Activated CD4-positive, alpha-beta T cell treated with anti-CD3 and anti-CD28 coated beads for 24 hours (primary cell): ENCODE results near the gene PRKAR2B.
"Not testable (repeated sequence)": the region's sequence is repeated elsewhere in the genome, so short reads cannot be mapped to it uniquely, and the experiment has no call there.

Experiments
- DNase-seq, 2 donors: peaks; one replicate each; pipeline ENCODE4 v3.0.0-alpha.2; 2020; ENCODE audit warnings: low read depth in 2 of 2

The PRKAR2B gene

GRCh38 chr7:107078517-107078966 lies 34.0 kb downstream of the PRKAR2B start:
- DNase-seq, result no peak

- no peak for DNase-seq
Measured at GRCh38 chr7:107079212-107079940, 34.9 kb downstream of the PRKAR2B start.

- no peak for DNase-seq
Measured at GRCh38 chr7:107080099-107080505, 35.6 kb downstream of the PRKAR2B start.

GRCh38 chr7:107080533-107080932 lies 36.0 kb downstream of the PRKAR2B start:
- DNase-seq, result no peak

- DNase-seq, result no peak
Measured at GRCh38 chr7:107085180-107085579, 40.7 kb downstream of the PRKAR2B start.

GRCh38 chr7:107089627-107090026 lies 45.1 kb downstream of the PRKAR2B start:
- DNase-seq, result no peak

GRCh38 chr7:107090457-107090856 lies 46.0 kb downstream of the PRKAR2B start:
- no peak for DNase-seq

GRCh38 chr7:107091306-107091705 lies 46.8 kb downstream of the PRKAR2B start:
- DNase-seq, result no peak

- not testable (repeated sequence) for DNase-seq
Measured at GRCh38 chr7:107093671-107094070, 49.2 kb downstream of the PRKAR2B start.

- not testable (repeated sequence) for DNase-seq
Measured at GRCh38 chr7:107099154-107099553, 54.6 kb downstream of the PRKAR2B start.

- no peak for DNase-seq
Measured at GRCh38 chr7:107100824-107101223, 56.3 kb downstream of the PRKAR2B start.

GRCh38 chr7:107103369-107103768 lies 58.9 kb downstream of the PRKAR2B start:
- no peak for DNase-seq

GRCh38 chr7:107104801-107105200 lies 60.3 kb downstream of the PRKAR2B start:
- no peak for DNase-seq

GRCh38 chr7:107105591-107106245 lies 61.2 kb downstream of the PRKAR2B start:
- no peak for DNase-seq

- no peak for DNase-seq
Measured at GRCh38 chr7:107108793-107109371, 64.4 kb downstream of the PRKAR2B start.

GRCh38 chr7:107109955-107110354 lies 65.5 kb downstream of the PRKAR2B start:
- no peak for DNase-seq

- DNase-seq, result no peak
Measured at GRCh38 chr7:107111196-107111595, 66.7 kb downstream of the PRKAR2B start.

- DNase-seq, result no peak
Measured at GRCh38 chr7:107113866-107114265, 69.4 kb downstream of the PRKAR2B start.

GRCh38 chr7:107115114-107115513 lies 70.6 kb downstream of the PRKAR2B start:
- DNase-seq, result no peak

- no peak for DNase-seq
Measured at GRCh38 chr7:107115762-107116540, 71.4 kb downstream of the PRKAR2B start.

- DNase-seq, result no peak
Measured at GRCh38 chr7:107118109-107118900, 73.8 kb downstream of the PRKAR2B start.
